Omental fat pad (tissue), 4 donors: ENCODE measurements around the gene MARK1. TPM values are rescaled to one million over a fixed set of nuclear protein-coding genes. Genes with fewer than 3 reads are reported as not detected.

ENCODE experiments used
- ATAC-seq: fragments of 150-250 bp; one replicate; pipeline ENCODE4 v1.9.1; 2016; ENCODE audit warnings: mild to moderate bottlenecking, moderate library complexity; ENCODE audit not compliant: low FRiP score
- DNase-seq: peaks from one replicate; pipeline ENCODE4 v3.0.0-alpha.2; 2019; ENCODE audit warnings: low spot score
- CTCF ChIP-seq, 3 donors: fragments of 450-650 bp; IDR thresholded peaks; one replicate each; pipeline ENCODE4 v1.5.1; 2016 to 2017; ENCODE audit warnings: antibody characterized with exemption in 3 of 3, mild to moderate bottlenecking in 3 of 3, moderate library complexity in 2 of 3
- total RNA-seq, 4 donors: library from RNA; depleted of rRNA; stranded (reverse); fragments of >200 nt; gene quantifications; one replicate each; pipeline ENCODE4 v1.1.0, GENCODE V29; 2016

MARK1 gene
- total RNA-seq, 4 donors from 2014 or later: 7.7 to 24.4 (median 9.0) TPM

- TF ChIP-seq CTCF (IDR thresholded peaks at IDR 0.05): no peak
- DNase-seq (no peak), ATAC-seq (no peak)
These were observed 159.9 kb downstream of the MARK1 start for GRCh38 chr1:220687809-220688208.

- TF ChIP-seq CTCF (IDR thresholded peaks at IDR 0.05): no peak
- DNase-seq (no peak), ATAC-seq (no peak)
These were observed 161.7 kb downstream of the MARK1 start for GRCh38 chr1:220689666-220690065.

DNA sequence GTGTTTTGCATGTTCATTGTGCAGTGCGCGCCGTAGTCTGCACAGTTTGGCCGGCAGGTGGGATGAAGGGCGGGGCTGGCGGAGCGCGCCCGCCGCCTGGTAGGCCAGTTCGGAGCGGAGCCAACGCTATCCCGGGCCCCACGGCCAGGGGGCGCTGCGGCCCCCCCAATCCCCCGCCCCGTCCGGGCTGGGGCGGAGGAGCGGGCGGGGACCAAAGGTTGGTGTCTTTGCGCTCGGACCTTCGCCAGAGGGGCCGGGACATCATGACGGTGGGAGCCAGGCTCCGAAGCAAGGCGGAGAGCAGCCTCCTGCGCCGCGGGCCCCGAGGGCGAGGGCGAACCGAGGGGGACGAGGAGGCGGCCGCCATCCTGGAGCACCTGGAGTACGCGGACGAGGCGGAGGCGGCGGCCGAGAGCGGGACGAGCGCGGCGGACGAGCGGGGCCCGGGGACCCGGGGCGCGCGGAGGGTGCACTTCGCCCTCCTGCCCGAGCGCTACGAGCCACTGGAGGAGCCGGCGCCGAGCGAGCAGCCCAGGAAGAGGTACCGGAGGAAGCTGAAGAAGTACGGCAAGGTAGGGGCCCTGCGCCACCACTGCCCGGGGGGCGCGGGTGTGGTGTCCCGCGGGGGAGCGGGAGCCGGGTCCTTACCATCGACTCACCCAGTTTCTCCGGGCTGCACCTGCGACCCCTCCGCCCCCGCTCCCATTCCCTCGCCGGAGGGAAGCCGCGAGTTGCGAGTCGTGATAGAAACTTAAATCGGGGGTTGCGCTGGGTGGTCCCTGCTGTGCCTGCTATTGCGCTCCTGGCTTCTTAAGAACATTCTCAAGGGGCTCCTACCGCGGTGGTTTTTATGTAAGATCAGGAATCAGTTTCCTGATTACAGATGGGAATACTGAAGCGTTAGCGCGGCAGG lies 162.5 kb downstream of the MARK1 start, which contains the start of gene C1orf115:
C1orf115 (plus strand) TSS at position 224 of the 913 bp plus-strand sequence; CDS start at position 264, 40 bp downstream.
- peak; percentile 42 for DNase-seq
- peak in 2 of 3 donors; percentile 46 to 90 for TF ChIP-seq CTCF (IDR thresholded peaks at IDR 0.05)
- ATAC-seq: peak; percentile 99

GRCh38 chr1:220691053-220691684 lies 163.2 kb downstream of the MARK1 start:
- no peak for TF ChIP-seq CTCF (IDR thresholded peaks at IDR 0.05)
- DNase-seq: no peak
- no peak for ATAC-seq

GRCh38 chr1:220692436-220693228 lies 164.7 kb downstream of the MARK1 start:
- no peak for DNase-seq
- TF ChIP-seq CTCF (IDR thresholded peaks at IDR 0.05): no peak
- no peak for ATAC-seq

- TF ChIP-seq CTCF (IDR thresholded peaks at IDR 0.05): no peak
- no peak for DNase-seq
- no peak for ATAC-seq
These were observed 167.0 kb downstream of the MARK1 start for GRCh38 chr1:220694866-220695382.
